Transverse colon (tissue), 3 donors: Measurements from ENCODE around the gene NPC1.

ENCODE experiments used
- CTCF ChIP-seq, 5 experiments: fragments of 200-600 bp in 3 of 5; fragments of 450-650 bp in 2 of 5; sonication (generic) in 3 of 5; IDR thresholded peaks; 1 replicate in 2 of 5; 2 replicates in 3 of 5; pipeline ENCODE4 v1.5.1; 2016 to 2017; ENCODE audit warnings: antibody characterized with exemption in 5 of 5, inconsistent platforms in 3 of 5, mild to moderate bottlenecking in 2 of 5, moderate library complexity in 1 of 5
- POLR2A ChIP-seq: fragments of 450-650 bp; IDR thresholded peaks from one replicate; pipeline ENCODE4 v1.6.1; 2016; ENCODE audit warnings: antibody characterized with exemption, mild to moderate bottlenecking, moderate library complexity

- TF ChIP-seq CTCF (IDR thresholded peaks at IDR 0.05) (no peak), POLR2A (no peak)
Observed at GRCh38 chr18:23551978-23552377, 34.3 kb downstream of the NPC1 start.
